ENCODE data around the gene NDRG2.

- no peak for TF ChIP-seq CTCF (conservative IDR thresholded peaks at IDR 0.05; ENCODE audit: low read depth, low read length)
- no peak for TF ChIP-seq EZH2 (IDR thresholded peaks at IDR 0.05; ENCODE audit: borderline replicate concordance, low read depth, low read length, poor library complexity, severe bottlenecking)
Observed at GRCh38 chr14:21017528-21018245, 7.2 kb downstream of the NDRG2 start.
